Ishikawa (cell line): ENCODE data around the gene SYT12.
A peak's percentile ranks its signal among the peaks of the same experiment; 100 is the strongest.

Source experiments
- CEBPB ChIP-seq: IDR thresholded peaks from 2 replicates; pipeline ENCODE4 v1.6.1; 2012
- EGR1 ChIP-seq: IDR thresholded peaks from 2 replicates; pipeline ENCODE4 v1.6.1; 2012
- EP300 ChIP-seq: IDR thresholded peaks from 2 replicates; pipeline ENCODE4 v1.6.1; 2012; ENCODE audit warnings: borderline replicate concordance
- FOXM1 ChIP-seq: IDR thresholded peaks from 2 replicates; pipeline ENCODE4 v1.6.1; 2012; ENCODE audit warnings: low read depth, borderline replicate concordance
- MAX ChIP-seq: IDR thresholded peaks from 2 replicates; pipeline ENCODE4 v1.6.1; 2012
- NFIC ChIP-seq: IDR thresholded peaks from 2 replicates; pipeline ENCODE4 v1.6.1; 2012
- RAD21 ChIP-seq: IDR thresholded peaks from 2 replicates; pipeline ENCODE4 v1.6.1; 2012; ENCODE audit warnings: low read depth
- REST ChIP-seq: IDR thresholded peaks from 2 replicates; pipeline ENCODE4 v1.6.1; 2012; ENCODE audit warnings: low read depth, mild to moderate bottlenecking
- TAF1 ChIP-seq: IDR thresholded peaks from 2 replicates; pipeline ENCODE4 v1.6.1; 2012; ENCODE audit warnings: low read depth, mild to moderate bottlenecking
- TCF12 ChIP-seq: IDR thresholded peaks from 2 replicates; pipeline ENCODE4 v1.6.1; 2012; ENCODE audit warnings: low read depth
- TEAD4 ChIP-seq: IDR thresholded peaks from 2 replicates; pipeline ENCODE4 v1.6.1; 2012
- USF1 ChIP-seq: IDR thresholded peaks from 2 replicates; pipeline ENCODE4 v1.6.1; 2012

GRCh38 chr11:67055812-67056211, 32.9 kb downstream of the SYT12 start:
- peak; percentile 96 for TF ChIP-seq MAX
- TF ChIP-seq TAF1: no peak
- peak; percentile 68 for TF ChIP-seq USF1
- TF ChIP-seq EGR1: peak; percentile 99
- peak; percentile 37; the same call in 1 of the 2 replicates for TF ChIP-seq EP300
- TF ChIP-seq RAD21: no peak
- no peak for TF ChIP-seq CEBPB
- TF ChIP-seq NFIC: no peak
- peak; percentile 74 for TF ChIP-seq TCF12
- no peak for TF ChIP-seq REST
- peak; percentile 93 for TF ChIP-seq TEAD4
- TF ChIP-seq FOXM1: no peak
